ENCODE data around the gene MRGPRF. TPM values are rescaled to one million over a fixed set of nuclear protein-coding genes. Genes with fewer than 3 reads are reported as not detected.

Gene MRGPRF
- polyA plus RNA-seq, 4 donors = 0.81 to 16.9 (median 2.1) TPM

DNA sequence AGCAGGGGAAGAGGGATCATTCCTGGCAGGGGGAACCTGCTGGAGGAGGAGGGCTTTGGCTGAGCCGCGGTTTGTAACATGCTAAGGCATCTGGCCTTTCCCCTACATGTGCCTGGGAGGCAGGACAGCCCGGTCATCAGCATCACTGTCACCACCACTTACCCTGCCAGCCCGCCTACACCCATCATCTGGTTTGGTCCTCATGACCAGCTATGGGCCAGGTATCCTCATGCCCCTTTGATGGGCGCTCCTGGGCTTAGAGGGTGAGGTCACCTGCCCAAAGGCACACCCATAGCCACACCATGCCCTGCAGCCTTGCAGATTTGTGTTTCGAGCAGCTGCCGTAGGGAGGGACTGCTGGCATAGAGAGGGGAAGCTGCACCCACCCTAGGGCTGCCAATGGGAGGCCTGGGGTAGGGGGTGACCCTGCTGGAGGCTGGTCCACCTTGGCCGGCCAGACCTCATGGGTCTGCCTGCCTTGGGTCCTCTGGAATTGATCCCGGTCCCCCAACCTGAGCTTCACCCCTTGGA, 2.6 kb downstream of the MRGPRF start:
- no peak for FAIRE-seq
- Histone ChIP-seq H3K9me3 (ENCODE audit: control insufficient read depth in 2 of 2, insufficient read depth in 1 of 2, low read depth in 1 of 2, low read length in 1 of 2) (no peaks in the 10 kb centered on the region), H3K4me3 (ENCODE audit: low read depth in 1 of 3, low read length in 3 of 3) (peak overlapping the region in 1 of 3 donors; percentile 40), H3K36me3 (ENCODE audit: control insufficient read depth in 3 of 3, insufficient read depth in 2 of 3, low read depth in 1 of 3, low read length in 3 of 3) (peaks cover 0 to 6% (median 0%) of the 10 kb centered on the region in 3 donors), H3K27me3 (ENCODE audit: control insufficient read depth in 3 of 3, insufficient read depth in 3 of 3, low read length in 3 of 3) (peaks cover 0 to 33% (median 3%) of the 10 kb centered on the region in 3 donors), H3K27ac (ENCODE audit: low read depth in 1 of 3, low read length in 2 of 3) (peak overlapping the region in 2 of 3 donors; percentile 51 to 67), H3K4me1 (ENCODE audit: control insufficient read depth in 3 of 3, insufficient read depth in 2 of 3, low read depth in 1 of 3, low read length in 2 of 3) (peaks cover 0 to 75% (median 0%) of the 10 kb centered on the region in 3 donors)
- no peak for DNase-seq
- WGBS, 3 donors = 46 to 56% (median 52%) methylated on average over 8 to 9 of the region's 9 CpGs

DNA sequence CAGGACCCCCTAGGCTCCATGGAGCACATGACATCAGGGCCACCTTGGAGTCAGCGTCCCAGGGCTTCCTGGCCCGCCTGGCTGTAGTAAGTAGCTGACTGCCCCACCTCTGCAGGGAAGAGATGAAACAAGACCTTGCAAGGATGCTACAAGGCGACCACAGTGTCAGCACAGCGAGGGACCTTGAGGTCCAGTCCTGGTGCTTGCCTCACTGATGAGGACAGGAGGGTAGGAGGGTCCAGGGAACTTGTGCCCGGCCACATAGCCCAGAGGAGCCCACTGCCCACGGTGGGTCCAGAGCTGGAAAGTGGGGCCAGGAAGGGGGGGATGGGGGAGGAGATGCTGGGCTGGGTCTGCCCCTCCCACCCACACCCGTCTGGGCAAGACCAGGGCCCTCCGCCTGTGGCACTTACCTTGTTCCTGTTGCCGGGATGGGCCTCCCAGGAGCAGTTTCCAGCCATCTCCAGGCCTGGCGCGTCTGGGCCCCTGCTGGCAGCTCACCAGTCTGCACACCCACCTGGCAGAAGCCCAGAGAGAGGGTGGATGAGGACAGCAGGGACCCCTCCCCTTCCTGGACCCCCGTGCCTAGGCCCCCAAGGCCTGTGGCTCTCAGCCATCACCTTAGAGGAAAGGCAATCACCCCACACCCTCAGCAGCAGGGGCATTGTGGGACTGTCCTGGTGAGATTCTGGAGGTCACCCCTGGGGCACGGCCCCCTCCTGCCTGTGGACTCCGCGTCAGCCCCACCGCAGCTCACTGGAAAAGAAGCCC, 3.4 kb downstream of the MRGPRF start:
- H3K27ac ChIP-seq (ENCODE audit: low read depth in 1 of 3, low read length in 2 of 3) = peak overlapping the region in 2 of 3 donors; percentile 69 to 96
- no peak for FAIRE-seq
- H3K9me3 ChIP-seq (ENCODE audit: control insufficient read depth in 2 of 2, insufficient read depth in 1 of 2, low read depth in 1 of 2, low read length in 1 of 2) = no peaks in the 10 kb centered on the region
- peaks cover 0 to 33% (median 3%) of the 10 kb centered on the region in 3 donors for H3K27me3 ChIP-seq (ENCODE audit: control insufficient read depth in 3 of 3, insufficient read depth in 3 of 3, low read length in 3 of 3)
- no peak overlapping the region for H3K4me3 ChIP-seq (ENCODE audit: low read depth in 1 of 3, low read length in 3 of 3)
- peak in 1 of 2 donors; percentile 21 for DNase-seq
- peaks cover 0 to 70% (median 0%) of the 10 kb centered on the region in 3 donors for H3K4me1 ChIP-seq (ENCODE audit: control insufficient read depth in 3 of 3, insufficient read depth in 2 of 3, low read depth in 1 of 3, low read length in 2 of 3)
- peaks cover 0 to 12% (median 0%) of the 10 kb centered on the region in 3 donors for H3K36me3 ChIP-seq (ENCODE audit: control insufficient read depth in 3 of 3, insufficient read depth in 2 of 3, low read depth in 1 of 3, low read length in 3 of 3)
- 62 to 65% (median 64%) methylated on average over 14 to 16 of the region's 16 CpGs for WGBS, 3 donors

DNA sequence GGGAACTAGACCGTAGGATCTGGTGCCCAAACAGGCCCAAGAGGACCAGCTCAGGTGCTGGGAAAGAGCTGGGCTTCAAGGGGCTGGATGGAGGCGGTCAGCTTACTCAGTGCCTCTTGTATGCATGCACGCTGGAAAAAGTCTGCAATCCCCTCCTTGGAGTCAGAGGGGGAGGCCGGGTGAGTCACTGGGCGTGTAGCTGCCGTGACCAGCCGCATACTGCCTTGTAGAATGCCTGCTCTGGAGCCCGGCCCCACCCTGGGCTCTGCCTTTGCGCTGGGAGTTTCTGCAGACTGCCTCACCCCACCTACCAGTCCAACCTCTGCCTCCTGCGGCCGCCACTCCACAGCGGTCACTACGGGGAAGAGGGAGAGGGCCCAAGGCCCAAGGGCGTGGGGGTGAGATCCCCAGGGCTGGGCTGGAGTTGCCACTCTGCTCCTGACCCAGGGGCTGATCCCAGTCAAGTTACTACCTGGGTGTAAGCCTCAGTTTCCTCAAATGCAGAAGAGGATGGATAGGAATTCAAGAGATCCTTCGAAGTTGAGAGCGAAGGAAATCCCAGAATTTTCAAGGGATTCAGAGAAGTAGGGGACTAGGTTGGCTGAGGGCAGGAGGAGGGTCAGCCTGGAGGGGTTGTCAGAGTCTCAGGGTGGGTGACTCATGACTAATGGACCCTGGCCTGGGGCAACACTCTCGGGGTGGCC, 4.2 kb downstream of the MRGPRF start:
- FAIRE-seq (no peak), DNase-seq (peak; percentile 81 to 92)
- WGBS, 3 donors = 34 to 49% (median 37%) methylated on average over 16 to 17 of the region's 17 CpGs
- H3K36me3 ChIP-seq (ENCODE audit: control insufficient read depth in 3 of 3, insufficient read depth in 2 of 3, low read depth in 1 of 3, low read length in 3 of 3) = peaks cover 0 to 13% (median 0%) of the 10 kb centered on the region in 3 donors
- no peak overlapping the region for H3K4me3 ChIP-seq (ENCODE audit: low read depth in 1 of 3, low read length in 3 of 3)
- H3K27ac ChIP-seq (ENCODE audit: low read depth in 1 of 3, low read length in 2 of 3) = peak overlapping the region in 2 of 3 donors; percentile 71 to 96
- peaks cover 0 to 63% (median 0%) of the 10 kb centered on the region in 3 donors for H3K4me1 ChIP-seq (ENCODE audit: control insufficient read depth in 3 of 3, insufficient read depth in 2 of 3, low read depth in 1 of 3, low read length in 2 of 3)
- H3K9me3 ChIP-seq (ENCODE audit: control insufficient read depth in 2 of 2, insufficient read depth in 1 of 2, low read depth in 1 of 2, low read length in 1 of 2) = no peaks in the 10 kb centered on the region
- H3K27me3 ChIP-seq (ENCODE audit: control insufficient read depth in 3 of 3, insufficient read depth in 3 of 3, low read length in 3 of 3) = peaks cover 0 to 30% (median 3%) of the 10 kb centered on the region in 3 donors

DNA sequence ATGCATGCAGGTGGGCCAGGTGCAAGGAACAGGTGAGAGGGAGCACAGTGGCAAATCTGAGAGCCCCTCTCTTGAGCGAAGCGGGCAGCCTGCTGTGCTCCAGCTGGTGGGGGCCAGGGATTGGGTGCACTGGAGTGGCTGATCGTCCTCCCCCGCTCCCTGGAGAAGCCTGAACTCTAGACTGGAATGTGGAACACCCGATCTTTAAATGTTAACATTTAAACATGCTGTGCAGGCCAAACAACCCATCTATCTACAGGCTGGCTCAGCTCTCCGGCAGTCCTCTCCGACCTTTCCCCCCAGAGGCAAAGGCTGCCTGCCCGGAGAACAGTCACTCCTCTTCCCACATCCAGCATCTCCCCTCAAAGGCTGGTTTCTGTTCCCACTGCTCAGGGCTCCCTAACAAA, 5.1 kb downstream of the MRGPRF start:
- peak overlapping the region in 2 of 3 donors; percentile 71 to 96 for H3K27ac ChIP-seq (ENCODE audit: low read depth in 1 of 3, low read length in 2 of 3)
- FAIRE-seq (no peak), DNase-seq (peak; percentile 67 to 80)
- H3K9me3 ChIP-seq (ENCODE audit: control insufficient read depth in 2 of 2, insufficient read depth in 1 of 2, low read depth in 1 of 2, low read length in 1 of 2) = no peaks in the 10 kb centered on the region
- peaks cover 0 to 54% (median 0%) of the 10 kb centered on the region in 3 donors for H3K4me1 ChIP-seq (ENCODE audit: control insufficient read depth in 3 of 3, insufficient read depth in 2 of 3, low read depth in 1 of 3, low read length in 2 of 3)
- peaks cover 0 to 16% (median 0%) of the 10 kb centered on the region in 3 donors for H3K36me3 ChIP-seq (ENCODE audit: control insufficient read depth in 3 of 3, insufficient read depth in 2 of 3, low read depth in 1 of 3, low read length in 3 of 3)
- H3K4me3 ChIP-seq (ENCODE audit: low read depth in 1 of 3, low read length in 3 of 3) = no peak overlapping the region
- peaks cover 0 to 21% (median 3%) of the 10 kb centered on the region in 3 donors for H3K27me3 ChIP-seq (ENCODE audit: control insufficient read depth in 3 of 3, insufficient read depth in 3 of 3, low read length in 3 of 3)
- 23 to 47% (median 39%) methylated on average over 8 of the region's 8 CpGs for WGBS, 3 donors

DNA sequence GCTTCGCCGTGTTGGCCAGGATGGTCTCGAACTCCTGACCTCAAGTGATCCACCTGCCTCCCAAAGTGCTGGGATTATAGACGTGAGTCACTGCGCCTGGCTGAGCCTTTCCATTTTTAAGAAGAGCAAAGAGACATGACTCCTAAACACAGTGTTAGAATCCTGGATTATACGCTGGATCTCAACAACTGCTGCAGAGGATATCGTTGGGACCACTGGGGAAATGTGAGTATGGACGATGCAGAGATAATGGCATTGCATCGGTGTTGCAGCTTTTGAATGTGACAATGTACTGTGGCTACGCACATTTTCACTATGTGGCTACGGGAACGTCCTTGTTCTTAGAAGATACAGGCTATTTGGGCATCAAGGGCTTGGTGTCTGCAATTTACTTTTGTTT, 6.2 kb downstream of the MRGPRF start:
- peak overlapping the region in 1 of 3 donors; percentile 96 for H3K27ac ChIP-seq (ENCODE audit: low read depth in 1 of 3, low read length in 2 of 3)
- H3K4me3 ChIP-seq (ENCODE audit: low read depth in 1 of 3, low read length in 3 of 3) = no peak overlapping the region
- peaks cover 0 to 54% (median 0%) of the 10 kb centered on the region in 3 donors for H3K4me1 ChIP-seq (ENCODE audit: control insufficient read depth in 3 of 3, insufficient read depth in 2 of 3, low read depth in 1 of 3, low read length in 2 of 3)
- 87 to 94% (median 91%) methylated on average over 12 of the region's 12 CpGs for WGBS, 3 donors
- H3K9me3 ChIP-seq (ENCODE audit: control insufficient read depth in 2 of 2, insufficient read depth in 1 of 2, low read depth in 1 of 2, low read length in 1 of 2) = no peaks in the 10 kb centered on the region
- no peak for FAIRE-seq
- H3K27me3 ChIP-seq (ENCODE audit: control insufficient read depth in 3 of 3, insufficient read depth in 3 of 3, low read length in 3 of 3) = peaks cover 0 to 12% (median 5%) of the 10 kb centered on the region in 3 donors
- peaks cover 0 to 16% (median 0%) of the 10 kb centered on the region in 3 donors for H3K36me3 ChIP-seq (ENCODE audit: control insufficient read depth in 3 of 3, insufficient read depth in 2 of 3, low read depth in 1 of 3, low read length in 3 of 3)
- DNase-seq = no peak

DNA sequence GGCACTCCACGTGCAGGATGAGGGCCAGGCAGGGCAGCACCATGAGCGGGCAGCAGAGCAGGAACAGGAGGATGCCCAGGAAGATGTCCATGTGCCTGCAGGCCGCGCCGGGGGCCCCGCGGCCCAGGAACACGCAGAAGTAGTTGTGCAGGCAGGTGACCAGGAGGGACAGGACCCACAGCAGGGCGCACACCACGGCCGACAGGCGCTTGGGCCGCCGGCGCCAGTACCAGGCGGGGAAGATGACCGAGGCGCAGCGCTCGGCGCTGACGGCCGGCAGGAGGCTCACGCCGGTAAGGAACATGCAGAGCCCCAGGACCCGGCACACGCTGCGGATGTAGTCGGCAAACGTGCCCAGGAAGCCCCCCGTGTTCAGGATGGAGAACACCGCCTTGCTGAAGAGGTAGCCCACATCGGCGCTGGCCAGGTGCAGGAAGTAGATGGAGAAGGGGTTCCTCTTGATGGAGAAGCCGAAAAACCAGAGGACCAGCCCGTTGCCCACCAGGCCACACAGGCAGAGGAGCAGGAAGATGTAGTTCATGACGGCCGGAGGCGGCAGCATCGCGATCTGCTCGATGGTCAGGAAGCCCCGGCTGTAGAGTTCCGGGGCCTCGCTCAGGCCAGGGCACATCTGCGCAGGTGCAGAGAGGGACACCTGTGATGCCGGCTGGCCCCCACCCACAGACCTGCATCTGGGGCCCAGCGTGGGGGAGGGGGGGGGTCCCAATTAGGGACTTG, 7.2 kb downstream of the MRGPRF start:
- H3K36me3 ChIP-seq (ENCODE audit: control insufficient read depth in 3 of 3, insufficient read depth in 2 of 3, low read depth in 1 of 3, low read length in 3 of 3) = peaks cover 0 to 16% (median 0%) of the 10 kb centered on the region in 3 donors
- H3K9me3 ChIP-seq (ENCODE audit: control insufficient read depth in 2 of 2, insufficient read depth in 1 of 2, low read depth in 1 of 2, low read length in 1 of 2) = no peaks in the 10 kb centered on the region
- FAIRE-seq (no peak), DNase-seq (no peak)
- no peak overlapping the region for H3K4me3 ChIP-seq (ENCODE audit: low read depth in 1 of 3, low read length in 3 of 3)
- 91 to 94% (median 93%) methylated on average over 44 to 48 of the region's 48 CpGs for WGBS, 3 donors
- H3K4me1 ChIP-seq (ENCODE audit: control insufficient read depth in 3 of 3, insufficient read depth in 2 of 3, low read depth in 1 of 3, low read length in 2 of 3) = peaks cover 0 to 46% (median 0%) of the 10 kb centered on the region in 3 donors
- H3K27me3 ChIP-seq (ENCODE audit: control insufficient read depth in 3 of 3, insufficient read depth in 3 of 3, low read length in 3 of 3) = peaks cover 0 to 7% (median 4%) of the 10 kb centered on the region in 3 donors
- H3K27ac ChIP-seq (ENCODE audit: low read depth in 1 of 3, low read length in 2 of 3) = no peak overlapping the region

DNA sequence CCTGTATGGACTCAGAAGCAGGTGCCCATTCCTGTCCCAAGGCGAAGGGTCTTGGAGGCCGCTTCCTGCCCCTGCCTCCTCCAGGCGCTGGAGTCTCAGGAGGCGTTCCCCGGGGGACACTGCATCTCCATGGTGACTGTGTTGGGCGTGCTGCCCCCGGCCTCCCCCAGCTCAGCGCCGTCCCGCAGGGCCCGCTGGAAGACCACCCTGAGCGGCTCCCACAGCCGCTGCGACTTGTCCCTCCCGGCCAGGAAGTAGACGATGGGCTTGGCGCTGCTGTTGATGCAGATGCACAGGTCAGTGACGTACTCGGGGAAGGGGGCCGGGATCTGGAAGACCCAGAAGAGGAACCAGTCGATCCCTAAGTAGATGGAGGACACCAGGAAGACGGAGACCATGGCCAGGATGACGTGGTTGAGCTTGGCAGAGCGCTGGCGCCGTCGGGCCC, 7.8 kb downstream of the MRGPRF start:
- H3K36me3 ChIP-seq (ENCODE audit: control insufficient read depth in 3 of 3, insufficient read depth in 2 of 3, low read depth in 1 of 3, low read length in 3 of 3) = peaks cover 0 to 13% (median 0%) of the 10 kb centered on the region in 3 donors
- peaks cover 0 to 4% (median 2%) of the 10 kb centered on the region in 3 donors for H3K27me3 ChIP-seq (ENCODE audit: control insufficient read depth in 3 of 3, insufficient read depth in 3 of 3, low read length in 3 of 3)
- FAIRE-seq (no peak), DNase-seq (no peak)
- no peak overlapping the region for H3K27ac ChIP-seq (ENCODE audit: low read depth in 1 of 3, low read length in 2 of 3)
- 91 to 95% (median 95%) methylated on average over 26 to 27 of the region's 27 CpGs for WGBS, 3 donors
- H3K4me3 ChIP-seq (ENCODE audit: low read depth in 1 of 3, low read length in 3 of 3) = no peak overlapping the region
- no peaks in the 10 kb centered on the region for H3K9me3 ChIP-seq (ENCODE audit: control insufficient read depth in 2 of 2, insufficient read depth in 1 of 2, low read depth in 1 of 2, low read length in 1 of 2)
- H3K4me1 ChIP-seq (ENCODE audit: control insufficient read depth in 3 of 3, insufficient read depth in 2 of 3, low read depth in 1 of 3, low read length in 2 of 3) = peaks cover 0 to 40% (median 0%) of the 10 kb centered on the region in 3 donors
